Endodermal cell (in vitro differentiated cells): ENCODE measurements around the gene OR6C74. TPM values are rescaled to one million over a fixed set of nuclear protein-coding genes. Genes with fewer than 3 reads are reported as not detected.

Source experiments
- DNase-seq: peaks from one replicate; pipeline ENCODE4 v3.0.0-alpha.2; 2017
- H3K27ac ChIP-seq: 2 replicates; pipeline ENCODE4 v1.5.1; 2013; ENCODE audit warnings: mild to moderate bottlenecking, low read depth, low read length, moderate library complexity
- H3K27me3 ChIP-seq: 2 replicates; pipeline ENCODE4 v1.6.1; 2013; ENCODE audit warnings: mild to moderate bottlenecking, low read length, moderate library complexity; ENCODE audit not compliant: insufficient read depth, control insufficient read depth, poor library complexity, severe bottlenecking
- H3K36me3 ChIP-seq: 2 replicates; pipeline ENCODE4 v1.7.0; 2013; ENCODE audit warnings: mild to moderate bottlenecking, low read length, moderate library complexity; ENCODE audit not compliant: control insufficient read depth, insufficient read depth
- H3K4me1 ChIP-seq: one replicate; pipeline ENCODE4 v1.7.0; 2013; ENCODE audit warnings: low read length; ENCODE audit not compliant: control insufficient read depth, insufficient read depth
- H3K4me3 ChIP-seq: 2 replicates; pipeline ENCODE4 v1.5.1; 2013; ENCODE audit warnings: mild to moderate bottlenecking, low read length, moderate library complexity
- H3K9ac ChIP-seq: 2 replicates; pipeline ENCODE4 v1.6.1; 2013; ENCODE audit warnings: mild to moderate bottlenecking, low read length, moderate library complexity; ENCODE audit not compliant: poor library complexity, severe bottlenecking; ENCODE audit errors: extremely low read depth
- H3K9me3 ChIP-seq: 2 replicates; pipeline ENCODE4 v1.6.1; 2013; ENCODE audit warnings: mild to moderate bottlenecking, low read length, moderate library complexity; ENCODE audit not compliant: control insufficient read depth
- H3K27ac Mint-ChIP-seq: 2 replicates; pipeline ENCODE4 v1.8.0; 2020; ENCODE audit warnings: mixed read lengths
- H3K27me3 Mint-ChIP-seq: 2 replicates; pipeline ENCODE4 v1.8.0; 2021; ENCODE audit warnings: mild to moderate bottlenecking, mixed read lengths; ENCODE audit not compliant: insufficient read depth
- H3K36me3 Mint-ChIP-seq: 2 replicates; pipeline ENCODE4 v1.8.0; 2020; ENCODE audit warnings: low read depth, mixed read lengths
- H3K4me1 Mint-ChIP-seq: 2 replicates; pipeline ENCODE4 v1.8.0; 2020; ENCODE audit warnings: mixed read lengths
- H3K4me3 Mint-ChIP-seq: 2 replicates; pipeline ENCODE4 v1.8.0; 2020; ENCODE audit warnings: mild to moderate bottlenecking, moderate library complexity, mixed read lengths
- H3K9me3 Mint-ChIP-seq: 2 replicates; pipeline ENCODE4 v1.8.0; 2020; ENCODE audit warnings: mild to moderate bottlenecking, mixed read lengths
- CTCF ChIP-seq: fragments of 200-600 bp; sonication (generic); conservative IDR thresholded peaks from 2 replicates; pipeline ENCODE4 v1.5.0; 2021; ENCODE audit warnings: antibody characterized with exemption, mild to moderate bottlenecking
- WGBS, 2 experiments: methylation state at CpG; one replicate each; pipeline versions ENCODE4 v1.1.5 to v1.1.7; 2013; ENCODE audit warnings: missing lambda C conversion rate in 2 of 2, mixed read lengths in 1 of 2; ENCODE audit not compliant: insufficient coverage in 1 of 2, insufficient read length in 1 of 2; 5-methylcytosine and 5-hydroxymethylcytosine counted together
- total RNA-seq, 2 donors: library from RNA; stranded (reverse); fragmentation: NEBNext Ultra II Directional in 1 of 2; extraction: Animal tissue kit (Norgen Biotek cat#: 25700) in 1 of 2; gene quantifications; 2 replicates in 1 of 2; 3 replicates in 1 of 2; pipeline ENCODE4 v1.2.1, GENCODE V29; 2021

Gene OR6C74
- total RNA-seq, 2 donors from 2014 or later: not detected

GRCh38 chr12:55253281-55253680, 8.9 kb downstream of the OR6C74 start:
- Mint-ChIP-seq H3K27ac (no peak overlapping the region), H3K9me3 (no peaks in the 10 kb centered on the region), H3K4me3 (no peak overlapping the region), H3K4me1 (no peaks in the 10 kb centered on the region), H3K27me3 (no peaks in the 10 kb centered on the region), H3K36me3 (no peaks in the 10 kb centered on the region)
- Histone ChIP-seq H3K4me3 (no peak overlapping the region), H3K4me1 (no peaks in the 10 kb centered on the region), H3K27ac (no peak overlapping the region), H3K9ac (no peak overlapping the region), H3K9me3 (no peaks in the 10 kb centered on the region), H3K27me3 (no peaks in the 10 kb centered on the region), H3K36me3 (no peaks in the 10 kb centered on the region)
- no peak for DNase-seq
- no peak for TF ChIP-seq CTCF

- no peaks in the 10 kb centered on the region for H3K36me3 ChIP-seq
- Mint-ChIP-seq H3K27ac (no peak overlapping the region), H3K27me3 (no peaks in the 10 kb centered on the region), H3K9me3 (no peaks in the 10 kb centered on the region), H3K36me3 (no peaks in the 10 kb centered on the region), H3K4me1 (no peaks in the 10 kb centered on the region), H3K4me3 (no peak overlapping the region)
- no peak for DNase-seq
- 97% methylated on average over 2 of the region's 4 CpGs; no CpG with 5 or more reads in 1 of the 2 experiments for WGBS, 2 experiments
- no peaks in the 10 kb centered on the region for H3K9me3 ChIP-seq
- no peaks in the 10 kb centered on the region for H3K4me1 ChIP-seq
- no peak overlapping the region for H3K4me3 ChIP-seq
- H3K9ac ChIP-seq: no peak overlapping the region
- TF ChIP-seq CTCF: no peak
- no peak overlapping the region for H3K27ac ChIP-seq
- no peaks in the 10 kb centered on the region for H3K27me3 ChIP-seq
Measured at GRCh38 chr12:55256831-55257230, 12.4 kb downstream of the OR6C74 start.

- TF ChIP-seq CTCF: no peak
- Histone ChIP-seq H3K9me3 (no peaks in the 10 kb centered on the region), H3K4me3 (no peak overlapping the region), H3K9ac (no peak overlapping the region), H3K27me3 (no peaks in the 10 kb centered on the region), H3K4me1 (peaks cover 2% of the 10 kb centered on the region), H3K36me3 (no peaks in the 10 kb centered on the region), H3K27ac (no peak overlapping the region)
- DNase-seq: no peak
- Mint-ChIP-seq H3K9me3 (no peaks in the 10 kb centered on the region), H3K27me3 (no peaks in the 10 kb centered on the region), H3K36me3 (no peaks in the 10 kb centered on the region), H3K4me3 (no peak overlapping the region), H3K27ac (no peak overlapping the region), H3K4me1 (no peaks in the 10 kb centered on the region)
- WGBS, 2 experiments: 74 to 86% methylated on average over 2 of the region's 2 CpGs
Measured at GRCh38 chr12:55258303-55258702, 13.9 kb downstream of the OR6C74 start.
